K562 (cell line): ENCODE data around the gene SHANK1. TPM values are rescaled to one million over a fixed set of nuclear protein-coding genes. Genes with fewer than 3 reads are reported as not detected.

Experiments
- CTBP1 ChIP-seq: fragments of 450-650 bp; IDR thresholded peaks from 2 replicates; pipeline ENCODE4 v1.6.1; 2016; ENCODE audit warnings: borderline replicate concordance
- EHMT2 ChIP-seq: fragments of 450-650 bp; IDR thresholded peaks from 2 replicates; pipeline ENCODE4 v1.6.1; 2018; ENCODE audit warnings: antibody characterized with exemption
- ELK1 ChIP-seq: sonication (generic); formaldehyde crosslinking; IDR thresholded peaks from 2 replicates; pipeline ENCODE4 v1.8.1; 2022; ENCODE audit warnings: missing genetic modification reagents
- FOXK1 ChIP-seq: sonication (generic); formaldehyde crosslinking; IDR thresholded peaks from 2 replicates; pipeline ENCODE4 v1.8.0; 2022; ENCODE audit warnings: missing genetic modification reagents, mild to moderate bottlenecking, borderline replicate concordance
- NR2F6 ChIP-seq: fragments of 450-650 bp; formaldehyde crosslinking; IDR thresholded peaks from 2 replicates; pipeline ENCODE4 v1.4.0; 2020; ENCODE audit warnings: mild to moderate bottlenecking
- RBM39 ChIP-seq: fragments of 200-400 bp; formaldehyde crosslinking; optimal IDR thresholded peaks from 2 replicates; pipeline ENCODE3; 2018; ENCODE audit warnings: low read depth, low read length
- U2AF1 ChIP-seq: fragments of 200-400 bp; formaldehyde crosslinking; optimal IDR thresholded peaks from 2 replicates; pipeline ENCODE3; 2017; ENCODE audit warnings: mild to moderate bottlenecking, low read depth, low read length, moderate library complexity
- UBTF ChIP-seq, 2 experiments: IDR thresholded peaks; 2 replicates each; pipeline ENCODE4 v1.6.1; 2012; ENCODE audit warnings: improper control_type of control experiment in 2 of 2, low read depth in 2 of 2, low read length in 2 of 2, borderline replicate concordance in 1 of 2
- ZBTB49 ChIP-seq: sonication (generic); formaldehyde crosslinking; IDR thresholded peaks from 2 replicates; pipeline ENCODE4 v1.8.0; 2022; ENCODE audit warnings: missing genetic modification reagents, mild to moderate bottlenecking, borderline replicate concordance
- ZKSCAN3 ChIP-seq: fragments of 250-450 bp; sonication (Bioruptor Pico); IDR thresholded peaks from 2 replicates; pipeline ENCODE4 v1.4.0; 2020
- ZNF512 ChIP-seq: IDR thresholded peaks from 2 replicates; pipeline ENCODE4 v1.6.1; 2016; ENCODE audit warnings: missing genetic modification characterization, missing compliant biosample characterization
- ZNF609 ChIP-seq: sonication (generic); formaldehyde crosslinking; IDR thresholded peaks from 2 replicates; pipeline ENCODE4 v1.8.1; 2023; ENCODE audit warnings: missing genetic modification reagents, mild to moderate bottlenecking, borderline replicate concordance
- polyA plus RNA-seq, 8 experiments: library from polyadenylated mRNA; depleted of rRNA in 4 of 8; stranded (reverse) in 5 of 8; unstranded in 3 of 8; fragments of >200 nt; fragmentation: Nextera tagmentation in 2 of 8; fragmentation: Illumina TruSeq in 1 of 8; extraction: Ambion mirVana in 2 of 8; extraction: Trizol in 1 of 8; gene quantifications; 2 replicates each; pipeline versions ENCODE4 v1.2.1 to v1.2.3, GENCODE V29; 2011 to 2014; ENCODE audit warnings: inconsistent platforms in 1 of 8, missing spikeins in 1 of 8
- total RNA-seq, 7 experiments: library from RNA; depleted of rRNA in 6 of 7; stranded (reverse); fragments of >200 nt in 6 of 7; fragmentation: Illumina TruSeq in 2 of 7; extraction: Trizol in 2 of 7; gene quantifications; 2 replicates each; pipeline versions ENCODE4 v1.2.1 to v1.2.3, GENCODE V29; 2011 to 2021; ENCODE audit warnings: low replicate concordance in 1 of 7

Gene SHANK1
- total and polyA plus RNA-seq, 9 of the 15 experiments (the other 6 are each of a cell fraction or from before 2014, with no cell fraction given): 0.33 to 1.3 (median 0.55) TPM; not detected in 2

GRCh38 chr19:50658441-50659317, 60.9 kb downstream of the SHANK1 start (continued):
- TF ChIP-seq ZBTB49 (no peak), ELK1 (CRISPR knock-in tag) (no peak), NR2F6 (CRISPR knock-in tag) (0 out of 2 replicates have a peak, but pooled peaks have one; percentile 30), UBTF (IDR thresholded peaks at IDR 0.05; ENCODE audit: borderline replicate concordance in 1 of 2, low read depth in 2 of 2, low read length in 2 of 2) (0 out of 4 replicates have a peak, but pooled peaks of 1 of the 2 experiments have one; percentile 54), CTBP1 (peak; percentile 85; the same call in 1 of the 2 replicates), ZKSCAN3 (CRISPR knock-in tag) (no peak), ZNF512 (tag) (no peak), EHMT2 (no peak), FOXK1 (CRISPR knock-in tag) (peak; percentile 81; the same call in 1 of the 2 replicates), ZNF609 (CRISPR knock-in tag) (0 out of 2 replicates have a peak, but pooled peaks have one; percentile 90), RBM39 (peak; percentile 88), U2AF1 (no peak)
